Measurements from ENCODE around the gene ILDR1. TPM values are rescaled to one million over a fixed set of nuclear protein-coding genes. Genes with fewer than 3 reads are reported as not detected.

ILDR1 gene
- total and polyA plus RNA-seq, 2 of the 8 experiments (the other 6 are each of a cell fraction or from before 2014, with no cell fraction given) = 1.8 TPM

GRCh38 chr3:121951291-121951919 lies 70.6 kb downstream of the ILDR1 start (continued):
- TF ChIP-seq CHD7 (IDR thresholded peaks at IDR 0.05; ENCODE audit: insufficient replicate concordance, low read length) (no peak), CHD2 (IDR thresholded peaks at IDR 0.05; ENCODE audit: low read length) (no peak), MAFK (IDR thresholded peaks at IDR 0.05; ENCODE audit: low read depth, low read length) (no peak), SIRT6 (IDR thresholded peaks at IDR 0.05; ENCODE audit: low read length) (no peak), HDAC6 (IDR thresholded peaks at IDR 0.05; ENCODE audit: low read depth, low read length) (no peak)

Measured in H1 (cell line).